Hair follicle dermal papilla cell (primary cell): ENCODE data around the gene PF4V1. TPM values are rescaled to one million over a fixed set of nuclear protein-coding genes. Genes with fewer than 3 reads are reported as not detected.

ENCODE experiments used
- total RNA-seq: library from RNA; depleted of rRNA; stranded (reverse); fragments of >200 nt; gene quantifications from 2 replicates; pipeline ENCODE4 v1.2.3, GENCODE V29; 2012

Gene PF4V1
- not detected in 2 replicates for total RNA-seq

GRCh38 chr4:73853246-73853704 lies at the start of gene PF4V1:
Gene PF4V1 (plus strand): TSS chr4:73853296. CDS start chr4:73853363, 67 bp downstream.

GRCh38 chr4:73836373-73837279 lies 16.5 kb upstream of the PF4V1 start, which contains the start of gene CXCL6:
Gene CXCL6 (plus strand): TSS chr4:73836678. CDS start chr4:73836751, 73 bp downstream.

GRCh38 chr4:73869130-73870055 lies 16.3 kb downstream of the PF4V1 start, which contains the start of gene CXCL1:
Gene CXCL1 (plus strand): TSS chr4:73869393. CDS start chr4:73869471, 78 bp downstream.

Other genes with a start within 250 kb of the PF4V1 start
- gene RASSF6, start 232.9 kb upstream of the PF4V1 start, total RNA-seq, result under 0.01 and 0.16 TPM in 2 replicates
- 2.1 and 25.8 TPM in 2 replicates for gene CXCL8, start 112.7 kb upstream of the PF4V1 start, total RNA-seq
- 14.4 and 15.5 TPM in 2 replicates for gene CXCL6, start 16.6 kb upstream of the PF4V1 start, total RNA-seq
- gene CXCL1, start 16.1 kb downstream of the PF4V1 start, total RNA-seq, result 78.3 and 166 TPM in 2 replicates
- not detected in 2 replicates for gene PF4, start 128.7 kb downstream of the PF4V1 start, total RNA-seq
- gene PPBP, start 134.9 kb downstream of the PF4V1 start, total RNA-seq, result not detected in 2 replicates
- 0.61 and 2.8 TPM in 2 replicates for gene CXCL5, start 145.4 kb downstream of the PF4V1 start, total RNA-seq
- 1.1 and 5.2 TPM in 2 replicates for gene CXCL3, start 185.4 kb downstream of the PF4V1 start, total RNA-seq
- gene CXCL2, start 245.9 kb downstream of the PF4V1 start, total RNA-seq, result 2.7 and 8.6 TPM in 2 replicates